Neural cell (in vitro differentiated cells): Measurements from ENCODE around the gene TACC2. TPM values are rescaled to one million over a fixed set of nuclear protein-coding genes. Genes with fewer than 3 reads are reported as not detected.

Source experiments
- H2AFZ ChIP-seq: fragments of 200-600, 300-800 bp; sonication (generic), shearing (Covaris generic); 2 replicates; pipeline ENCODE4 v1.6.0; 2014; ENCODE audit warnings: low read depth, mild to moderate bottlenecking, antibody characterized with exemption, low read length, moderate library complexity
- H3F3A ChIP-seq: fragments of 200-600 bp; shearing (Covaris generic); 2 replicates; pipeline ENCODE4 v1.6.1; 2016; ENCODE audit warnings: mild to moderate bottlenecking, moderate library complexity, mixed read lengths, antibody characterized with exemption, low read length; ENCODE audit not compliant: insufficient read depth, poor library complexity, severe bottlenecking
- H3K27ac ChIP-seq: fragments of 200-600, 300-800 bp; sonication (generic), shearing (Covaris generic); 2 replicates; pipeline ENCODE4 v1.5.1; 2014; ENCODE audit warnings: mild to moderate bottlenecking, low read length, moderate library complexity
- H3K27me3 ChIP-seq: fragments of 300-800, 200-600 bp; sonication (generic), shearing (Covaris generic); 2 replicates; pipeline ENCODE4 v1.6.0; 2014; ENCODE audit warnings: mild to moderate bottlenecking, low read depth, low read length, moderate library complexity; ENCODE audit not compliant: insufficient read depth
- H3K36me3 ChIP-seq: fragments of 300-800, 200-600 bp; sonication (generic), shearing (Covaris generic); 2 replicates; pipeline ENCODE4 v1.5.1; 2014; ENCODE audit warnings: mild to moderate bottlenecking, antibody characterized with exemption, low read length, moderate library complexity; ENCODE audit not compliant: insufficient read depth
- H3K4me2 ChIP-seq: fragments of 300-800, 200-600 bp; sonication (generic), shearing (Covaris generic); 2 replicates; pipeline ENCODE4 v1.6.0; 2014; ENCODE audit warnings: mild to moderate bottlenecking, low read length
- H3K4me3 ChIP-seq: fragments of 300-800, 200-600 bp; sonication (generic), shearing (Covaris generic); 2 replicates; pipeline ENCODE4 v1.5.1; 2014; ENCODE audit warnings: mild to moderate bottlenecking, low read length, moderate library complexity
- H3K79me2 ChIP-seq: fragments of 200-600 bp; shearing (Covaris generic); replicated peaks from 2 replicates; pipeline ENCODE4 v1.6.0; 2014; ENCODE audit warnings: mild to moderate bottlenecking, low read length, moderate library complexity; ENCODE audit not compliant: insufficient read depth
- H3K9ac ChIP-seq: fragments of 300-800, 200-600 bp; sonication (generic), shearing (Covaris generic); 2 replicates; pipeline ENCODE4 v1.6.1; 2016; ENCODE audit warnings: mild to moderate bottlenecking, low read length, mixed read lengths
- H3K9me2 ChIP-seq: fragments of 200-600 bp; shearing (Covaris generic); 2 replicates; pipeline ENCODE4 v1.6.1; 2016; ENCODE audit warnings: mild to moderate bottlenecking, low read length, mixed read lengths; ENCODE audit not compliant: insufficient read depth
- H3K9me3 ChIP-seq: fragments of 200-600, 300-800 bp; sonication (generic), shearing (Covaris generic); 2 replicates; pipeline ENCODE4 v1.6.1; 2016; ENCODE audit warnings: mild to moderate bottlenecking, mixed run types, low read length, moderate library complexity, mixed read lengths
- H4K20me1 ChIP-seq: fragments of 200-600 bp; shearing (Covaris generic); 2 replicates; pipeline ENCODE4 v1.6.1; 2016; ENCODE audit warnings: mild to moderate bottlenecking, mixed run types; ENCODE audit not compliant: insufficient read depth
- CTCF ChIP-seq: fragments of 450-650 bp; IDR thresholded peaks from 2 replicates; pipeline ENCODE4 v1.5.1; 2014; ENCODE audit warnings: antibody characterized with exemption, mild to moderate bottlenecking, moderate library complexity; ENCODE audit not compliant: poor library complexity, severe bottlenecking
- EP300 ChIP-seq: fragments of 450-650 bp; conservative IDR thresholded peaks from 2 replicates; pipeline ENCODE4 v1.6.1; 2014; ENCODE audit warnings: antibody characterized with exemption, mild to moderate bottlenecking, moderate library complexity; ENCODE audit not compliant: poor library complexity, severe bottlenecking
- EZH2 ChIP-seq: fragments of 200-600, 300-800 bp; shearing (Covaris generic), sonication (generic); IDR thresholded peaks from 2 replicates; pipeline ENCODE4 v1.6.1; 2014; ENCODE audit warnings: antibody characterized with exemption, low read length, borderline replicate concordance, mild to moderate bottlenecking; ENCODE audit not compliant: insufficient read depth, poor library complexity, severe bottlenecking
- MXI1 ChIP-seq: fragments of 450-650 bp; conservative IDR thresholded peaks from 2 replicates; pipeline ENCODE4 v1.6.1; 2014; ENCODE audit warnings: antibody characterized with exemption, mild to moderate bottlenecking; ENCODE audit not compliant: poor library complexity, severe bottlenecking
- POLR2AphosphoS5 ChIP-seq: IDR thresholded peaks from 2 replicates; pipeline ENCODE4 v1.6.1; 2012
- RAD21 ChIP-seq: fragments of 450-650 bp; conservative IDR thresholded peaks from 2 replicates; pipeline ENCODE4 v1.6.1; 2014; ENCODE audit warnings: antibody characterized with exemption, mild to moderate bottlenecking, moderate library complexity
- REST ChIP-seq: IDR thresholded peaks from 2 replicates; pipeline ENCODE4 v1.6.1; 2012; ENCODE audit warnings: borderline replicate concordance
- SMC3 ChIP-seq: fragments of 450-650 bp; conservative IDR thresholded peaks from 2 replicates; pipeline ENCODE4 v1.6.1; 2014; ENCODE audit warnings: antibody characterized with exemption, mild to moderate bottlenecking, moderate library complexity; ENCODE audit not compliant: poor library complexity
- TAF1 ChIP-seq: IDR thresholded peaks from 2 replicates; pipeline ENCODE4 v1.6.1; 2012; ENCODE audit warnings: low read depth
- polyA plus RNA-seq: library from polyadenylated mRNA; depleted of rRNA; stranded (reverse); fragments of >200 nt; gene quantifications from 2 replicates; pipeline ENCODE4 v1.2.3, GENCODE V29; 2014

Gene TACC2
- polyA plus RNA-seq, 1 donor from 2014 or later, result 17.6 TPM

- Histone ChIP-seq H3F3A (no peaks in the 10 kb centered on the region), H3K27me3 (no peaks in the 10 kb centered on the region), H3K27ac (no peak overlapping the region), H3K4me3 (no peak overlapping the region), H3K9ac (no peak overlapping the region), H3K4me2 (no peak overlapping the region), H4K20me1 (no peaks in the 10 kb centered on the region), H2AFZ (no peak overlapping the region), H3K9me2 (no peaks in the 10 kb centered on the region), H3K9me3 (no peaks in the 10 kb centered on the region), H3K79me2 (no peaks in the 10 kb centered on the region), H3K36me3 (peaks cover 3% of the 10 kb centered on the region)
- TF ChIP-seq RAD21, result no peak
- no peak for TF ChIP-seq SMC3
- TF ChIP-seq REST, result no peak
- no peak for TF ChIP-seq MXI1
- TF ChIP-seq EZH2, result no peak
- TF ChIP-seq TAF1, result no peak
- no peak for TF ChIP-seq EP300
- no peak for TF ChIP-seq POLR2AphosphoS5
- TF ChIP-seq CTCF, result no peak
Measured at GRCh38 chr10:122213364-122213763, 224.4 kb downstream of the TACC2 start.

GRCh38 chr10:122213766-122214165 is 224.8 kb downstream of the TACC2 start:
- Histone ChIP-seq H3K79me2 (no peaks in the 10 kb centered on the region), H3K4me2 (no peak overlapping the region), H3K9me3 (no peaks in the 10 kb centered on the region), H3K9me2 (no peaks in the 10 kb centered on the region), H3K27ac (no peak overlapping the region), H3K27me3 (no peaks in the 10 kb centered on the region), H3K36me3 (peaks cover 5% of the 10 kb centered on the region), H2AFZ (no peak overlapping the region), H3K9ac (no peak overlapping the region), H3F3A (no peaks in the 10 kb centered on the region), H4K20me1 (no peaks in the 10 kb centered on the region), H3K4me3 (no peak overlapping the region)
- no peak for TF ChIP-seq SMC3
- no peak for TF ChIP-seq REST
